CD4-positive, CD25-positive, alpha-beta regulatory T cell (primary cell): ENCODE data around the gene SULT4A1. TPM values are rescaled to one million over a fixed set of nuclear protein-coding genes. Genes with fewer than 3 reads are reported as not detected.

Experiments
- ATAC-seq, 2 donors: fragments of 150-1000 bp; cut with Tn5 transposase; one replicate each; pipeline ENCODE4 v1.10.0; 2021; ENCODE audit warnings: low read depth in 2 of 2, moderate number of reproducible peaks in 2 of 2, moderate library complexity in 1 of 2
- DNase-seq, 3 donors: peaks; one replicate each; pipeline versions ENCODE4 v3.0.0 to v3.0.0-alpha.2; 2012 to 2022; ENCODE audit warnings: mixed read lengths in 1 of 3
- H3K27ac ChIP-seq: one replicate; pipeline ENCODE4 v1.7.0; 2013; ENCODE audit warnings: mild to moderate bottlenecking, low read length; ENCODE audit not compliant: insufficient read depth, poor library complexity, severe bottlenecking
- H3K27me3 ChIP-seq: one replicate; pipeline ENCODE4 v1.7.0; 2013; ENCODE audit warnings: low read length; ENCODE audit not compliant: control insufficient read depth, insufficient read depth
- H3K36me3 ChIP-seq: one replicate; pipeline ENCODE4 v1.7.0; 2013; ENCODE audit warnings: mild to moderate bottlenecking, low read length, moderate library complexity; ENCODE audit not compliant: control insufficient read depth, insufficient read depth
- H3K4me1 ChIP-seq: 2 replicates; pipeline ENCODE4 v1.7.0; 2013; ENCODE audit warnings: mild to moderate bottlenecking, low read length; ENCODE audit not compliant: insufficient read depth, control insufficient read depth, poor library complexity, severe bottlenecking
- H3K4me3 ChIP-seq: one replicate; pipeline ENCODE4 v1.7.0; 2013; ENCODE audit warnings: low read depth, mild to moderate bottlenecking, low read length, moderate library complexity
- H3K9me3 ChIP-seq, 2 experiments: 1 replicate in 1 of 2; 2 replicates in 1 of 2; pipeline ENCODE4 v1.7.0; 2013; ENCODE audit warnings: low read length in 2 of 2, mild to moderate bottlenecking in 1 of 2, moderate library complexity in 1 of 2; ENCODE audit not compliant: control insufficient read depth in 2 of 2
- H3K27ac Mint-ChIP-seq, 3 donors: one replicate each; pipeline ENCODE4 v1.8.0; 2020 to 2022; ENCODE audit warnings: mild to moderate bottlenecking in 3 of 3, mixed read lengths in 3 of 3, moderate library complexity in 2 of 3
- H3K27me3 Mint-ChIP-seq: one replicate; pipeline ENCODE4 v1.8.0; 2022; ENCODE audit warnings: mild to moderate bottlenecking, mixed read lengths
- H3K36me3 Mint-ChIP-seq: one replicate; pipeline ENCODE4 v1.8.0; 2020; ENCODE audit warnings: mixed read lengths
- H3K4me1 Mint-ChIP-seq, 4 donors: one replicate each; pipeline ENCODE4 v1.8.0; 2020 to 2022; ENCODE audit warnings: mixed read lengths in 4 of 4, mild to moderate bottlenecking in 1 of 4
- H3K4me3 Mint-ChIP-seq, 4 donors: one replicate each; pipeline ENCODE4 v1.8.0; 2020 to 2022; ENCODE audit warnings: mild to moderate bottlenecking in 4 of 4, mixed read lengths in 4 of 4, moderate library complexity in 3 of 4
- H3K9me3 Mint-ChIP-seq, 7 donors: one replicate each; pipeline ENCODE4 v1.8.0; 2020 to 2022; ENCODE audit warnings: mixed read lengths in 7 of 7, mild to moderate bottlenecking in 3 of 7, moderate library complexity in 2 of 7
- polyA plus RNA-seq, 4 donors: library from polyadenylated mRNA; unstranded; fragments of 300-500 nt; fragmentation: Illumina TruSeq; gene quantifications; one replicate each; pipeline ENCODE4 v1.2.3, GENCODE V29; 2021
- total RNA-seq: library from RNA; stranded (reverse); gene quantifications from one replicate; pipeline ENCODE4 v1.2.3, GENCODE V29; 2022

SULT4A1 gene
- total and polyA plus RNA-seq, 5 donors from 2014 or later, result not detected

GRCh38 chr22:43891360-43892182, 29.3 kb upstream of the SULT4A1 start, which contains the start of gene PNPLA5:
PNPLA5 (minus strand) TSS chr22:43892013; CDS start chr22:43891880, 133 bp downstream.
- peaks cover 38% of the 10 kb centered on the region for H3K27me3 Mint-ChIP-seq
- DNase-seq, result no peak
- H3K4me3 ChIP-seq, result no peak within 1 kb of the TSS
- no peaks in the 10 kb centered on the region for H3K4me1 Mint-ChIP-seq
- peaks cover 0 to 1% (median 0%) of the 10 kb centered on the region in 7 donors for H3K9me3 Mint-ChIP-seq
- no peaks in the 10 kb centered on the region for H3K27me3 ChIP-seq
- no peaks in the 10 kb centered on the region for H3K36me3 Mint-ChIP-seq
- no peak within 1 kb of the TSS for H3K27ac Mint-ChIP-seq
- H3K4me3 Mint-ChIP-seq, result peak within 1 kb of the TSS in 1 of 4 donors; percentile 21
- no peak for ATAC-seq
- H3K9me3 ChIP-seq, result no peaks in the 10 kb centered on the region
- no peaks in the 10 kb centered on the region for H3K4me1 ChIP-seq
- no peak within 1 kb of the TSS for H3K27ac ChIP-seq
- H3K36me3 ChIP-seq, result no peaks in the 10 kb centered on the region

DNA sequence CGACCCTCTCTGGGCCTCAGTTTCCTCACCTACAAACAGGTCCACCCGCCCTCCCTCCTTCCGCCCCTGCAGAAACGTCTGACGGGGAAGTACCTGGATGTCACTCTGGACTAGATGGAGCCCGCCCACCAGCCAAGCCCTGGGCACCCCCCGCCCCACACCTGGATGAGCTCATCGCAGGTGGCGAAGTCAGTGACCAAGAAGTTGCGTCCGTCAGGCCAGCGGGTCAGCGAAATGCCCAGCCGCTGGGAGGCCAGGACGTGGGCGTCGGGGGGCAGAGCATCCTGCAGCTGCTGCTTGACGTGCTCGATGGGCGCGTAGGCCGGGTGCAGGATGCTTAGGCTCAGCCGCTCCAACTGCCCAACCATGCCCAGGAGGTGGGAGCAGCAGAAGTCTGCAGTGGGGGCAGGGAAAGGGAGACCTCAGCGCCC, 28.6 kb upstream of the SULT4A1 start:
- no peaks in the 10 kb centered on the region for H3K4me1 ChIP-seq
- Mint-ChIP-seq H3K27ac (no peak overlapping the region), H3K4me3 (no peak overlapping the region), H3K4me1 (no peaks in the 10 kb centered on the region), H3K36me3 (no peaks in the 10 kb centered on the region), H3K9me3 (peaks cover 0 to 1% (median 0%) of the 10 kb centered on the region in 7 donors), H3K27me3 (peaks cover 38% of the 10 kb centered on the region)
- no peak for ATAC-seq
- H3K36me3 ChIP-seq, result no peaks in the 10 kb centered on the region
- H3K27ac ChIP-seq, result no peak overlapping the region
- no peak overlapping the region for H3K4me3 ChIP-seq
- no peak for DNase-seq
- no peaks in the 10 kb centered on the region for H3K27me3 ChIP-seq
- no peaks in the 10 kb centered on the region for H3K9me3 ChIP-seq

DNA sequence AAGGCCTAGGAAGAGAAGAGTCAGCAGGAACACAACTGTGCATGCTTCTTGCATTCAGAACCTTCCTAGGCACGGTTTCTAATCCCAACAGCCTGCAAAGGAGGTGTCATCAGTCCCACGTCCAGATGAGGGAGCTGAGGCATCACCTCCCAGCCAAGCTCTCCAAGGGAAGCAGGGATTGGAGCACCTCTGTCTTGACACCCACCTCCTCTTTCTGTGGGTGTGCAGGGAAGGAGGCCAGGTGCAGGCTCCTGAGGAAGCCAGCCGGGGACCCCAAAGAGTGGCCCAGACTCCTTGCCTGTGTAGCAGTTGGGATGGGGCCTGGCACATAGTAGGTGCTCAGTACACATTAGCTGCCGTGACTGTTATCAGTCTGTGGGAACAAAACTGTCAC, 27.5 kb upstream of the SULT4A1 start:
- Mint-ChIP-seq H3K27ac (no peak overlapping the region), H3K36me3 (no peaks in the 10 kb centered on the region), H3K27me3 (peaks cover 46% of the 10 kb centered on the region), H3K4me3 (no peak overlapping the region), H3K9me3 (peaks cover 0 to 1% (median 0%) of the 10 kb centered on the region in 7 donors), H3K4me1 (peaks cover 0 to under 1% (median 0%) of the 10 kb centered on the region in 4 donors)
- DNase-seq (no peak), ATAC-seq (no peak)
- no peak overlapping the region for H3K27ac ChIP-seq
- no peaks in the 10 kb centered on the region for H3K27me3 ChIP-seq
- H3K4me1 ChIP-seq, result no peaks in the 10 kb centered on the region
- no peak overlapping the region for H3K4me3 ChIP-seq
- H3K36me3 ChIP-seq, result no peaks in the 10 kb centered on the region
- H3K9me3 ChIP-seq, result no peaks in the 10 kb centered on the region

- Mint-ChIP-seq H3K4me3 (no peak overlapping the region), H3K27me3 (peaks cover 50% of the 10 kb centered on the region), H3K36me3 (no peaks in the 10 kb centered on the region), H3K27ac (no peak overlapping the region), H3K4me1 (peaks cover 0 to 5% (median 0%) of the 10 kb centered on the region in 4 donors), H3K9me3 (peaks cover 0 to 1% (median 0%) of the 10 kb centered on the region in 7 donors)
- Histone ChIP-seq H3K9me3 (no peaks in the 10 kb centered on the region), H3K4me3 (no peak overlapping the region), H3K27ac (no peak overlapping the region), H3K36me3 (no peaks in the 10 kb centered on the region), H3K27me3 (no peaks in the 10 kb centered on the region), H3K4me1 (no peaks in the 10 kb centered on the region)
- ATAC-seq, result no peak
- DNase-seq, result no peak
Observed at GRCh38 chr22:43889201-43889859, 27.0 kb upstream of the SULT4A1 start.

DNA sequence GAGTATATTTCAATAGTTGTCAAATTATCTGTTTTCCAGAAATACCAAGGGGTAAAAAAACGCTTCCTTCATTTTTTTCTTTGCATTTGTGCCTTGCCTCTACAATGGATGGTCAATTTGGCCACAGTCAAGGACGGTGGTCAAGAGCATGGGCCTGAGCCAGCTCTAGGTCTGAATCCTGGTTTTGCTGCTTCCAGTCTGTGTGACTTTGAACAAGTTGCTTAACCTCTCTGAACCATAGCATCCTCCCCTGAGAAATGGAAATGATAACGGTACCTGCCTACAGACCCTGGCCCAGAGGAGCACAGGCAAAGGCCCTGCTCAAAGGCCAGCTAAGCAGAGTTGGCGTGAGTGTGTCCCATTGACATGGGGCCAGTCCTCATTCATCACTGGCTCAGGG, 26.4 kb upstream of the SULT4A1 start:
- DNase-seq, result no peak
- Mint-ChIP-seq H3K9me3 (peaks cover 0 to 1% (median 0%) of the 10 kb centered on the region in 7 donors), H3K27ac (no peak overlapping the region), H3K36me3 (no peaks in the 10 kb centered on the region), H3K4me1 (peaks cover 0 to 5% (median 0%) of the 10 kb centered on the region in 4 donors), H3K4me3 (no peak overlapping the region), H3K27me3 (peaks cover 47% of the 10 kb centered on the region)
- no peak for ATAC-seq
- no peaks in the 10 kb centered on the region for H3K4me1 ChIP-seq
- H3K4me3 ChIP-seq, result no peak overlapping the region
- no peaks in the 10 kb centered on the region for H3K9me3 ChIP-seq
- H3K36me3 ChIP-seq, result no peaks in the 10 kb centered on the region
- no peak overlapping the region for H3K27ac ChIP-seq
- no peaks in the 10 kb centered on the region for H3K27me3 ChIP-seq

DNA sequence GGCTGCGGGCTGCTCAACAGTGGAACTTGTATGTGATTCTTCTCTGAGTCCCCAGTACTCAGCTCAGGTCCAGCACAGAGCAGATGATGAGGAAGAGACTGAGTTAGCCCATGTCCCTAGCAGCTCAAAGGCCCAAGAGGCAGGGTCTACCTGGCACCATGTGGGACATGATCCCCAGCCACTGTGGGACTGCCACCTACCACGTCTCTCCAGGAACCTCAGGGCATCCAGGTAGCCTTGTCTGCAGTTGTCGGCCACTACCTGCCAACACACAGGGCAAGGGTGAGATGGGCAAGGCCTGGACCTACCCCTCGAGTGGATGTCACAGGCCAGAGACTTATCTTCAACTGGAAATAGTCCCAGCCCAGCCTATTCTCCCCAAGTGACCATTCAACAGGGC, 25.1 kb upstream of the SULT4A1 start:
- DNase-seq, result no peak
- H3K27ac ChIP-seq, result no peak overlapping the region
- no peaks in the 10 kb centered on the region for H3K4me1 ChIP-seq
- Mint-ChIP-seq H3K4me3 (no peak overlapping the region), H3K27me3 (peaks cover 39% of the 10 kb centered on the region), H3K4me1 (peaks cover 0 to 5% (median 1%) of the 10 kb centered on the region in 4 donors), H3K9me3 (peaks cover 0 to 4% (median 0%) of the 10 kb centered on the region in 7 donors), H3K27ac (no peak overlapping the region), H3K36me3 (no peaks in the 10 kb centered on the region)
- no peaks in the 10 kb centered on the region for H3K27me3 ChIP-seq
- no peak for ATAC-seq
- no peak overlapping the region for H3K4me3 ChIP-seq
- no peaks in the 10 kb centered on the region for H3K36me3 ChIP-seq
- H3K9me3 ChIP-seq, result no peaks in the 10 kb centered on the region

DNA sequence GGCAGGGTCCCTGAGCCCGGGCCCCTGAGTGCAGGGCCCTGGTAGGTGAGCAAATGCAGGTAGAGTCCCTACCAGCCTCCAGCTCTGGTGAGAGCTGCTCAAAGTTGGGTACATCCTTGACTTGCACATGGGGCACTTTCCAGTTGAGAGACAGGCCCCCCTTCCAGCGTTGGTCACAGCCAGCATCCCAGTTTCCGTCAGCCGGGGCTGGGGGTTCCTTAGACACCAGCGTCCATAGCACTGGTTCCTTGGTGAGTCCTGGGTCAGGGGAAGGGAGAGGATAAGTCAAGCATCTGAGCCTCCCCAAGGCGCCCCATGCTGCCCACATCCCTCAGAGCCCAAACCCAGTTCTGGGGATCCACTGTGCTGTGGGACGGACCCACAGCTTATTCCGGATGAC, 23.9 kb upstream of the SULT4A1 start:
- Mint-ChIP-seq H3K27me3 (peaks cover 32% of the 10 kb centered on the region), H3K36me3 (no peaks in the 10 kb centered on the region), H3K9me3 (peaks cover 0 to 4% (median 0%) of the 10 kb centered on the region in 7 donors), H3K4me3 (no peak overlapping the region), H3K4me1 (peaks cover 0 to 5% (median 1%) of the 10 kb centered on the region in 4 donors), H3K27ac (no peak overlapping the region)
- H3K4me1 ChIP-seq, result no peaks in the 10 kb centered on the region
- H3K4me3 ChIP-seq, result no peak overlapping the region
- H3K9me3 ChIP-seq, result no peaks in the 10 kb centered on the region
- no peaks in the 10 kb centered on the region for H3K36me3 ChIP-seq
- DNase-seq, result no peak
- ATAC-seq, result no peak
- H3K27ac ChIP-seq, result no peak overlapping the region
- no peaks in the 10 kb centered on the region for H3K27me3 ChIP-seq
